Stimulated activated CD8-positive, alpha-beta memory T cell treated with anti-CD3 and anti-CD28 coated beads, Interleukin-12 subunit alpha, Interleukin-12 subunit beta, amount 100 ng/mL, for 4 hours (primary cell): Measurements from ENCODE around the gene OBP2A.
"Not testable (repeated sequence)": the region's sequence is repeated elsewhere in the genome, so short reads cannot be mapped to it uniquely, and the experiment has no call there.

Experiments used
- DNase-seq: peaks from one replicate; pipeline ENCODE4 v3.0.0-alpha.2; 2020; ENCODE audit warnings: low read depth

OBP2A gene

DNA sequence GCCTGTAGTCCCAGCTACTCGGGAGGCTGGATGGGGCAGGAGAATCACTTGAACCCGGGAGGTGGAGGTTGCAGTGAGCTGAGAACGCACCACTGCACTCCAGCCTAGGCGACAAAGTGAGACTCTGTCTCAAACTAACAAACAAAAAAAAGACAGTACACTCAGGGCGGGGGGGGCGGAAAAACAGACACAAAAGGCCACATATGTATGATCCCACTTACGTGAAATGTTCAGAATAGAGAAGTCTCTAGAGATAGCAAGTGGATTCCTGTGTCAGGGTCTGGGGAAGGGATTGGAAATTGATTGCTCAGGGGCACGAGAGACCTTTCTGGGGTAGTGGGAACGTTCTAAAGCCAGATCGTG lies 33.7 kb upstream of the OBP2A start:
- no peak for DNase-seq

GRCh38 chr9:135512904-135513303 lies 33.0 kb upstream of the OBP2A start:
- DNase-seq, result no peak

- no peak for DNase-seq
Measured at GRCh38 chr9:135513351-135513846, 32.5 kb upstream of the OBP2A start.

DNA sequence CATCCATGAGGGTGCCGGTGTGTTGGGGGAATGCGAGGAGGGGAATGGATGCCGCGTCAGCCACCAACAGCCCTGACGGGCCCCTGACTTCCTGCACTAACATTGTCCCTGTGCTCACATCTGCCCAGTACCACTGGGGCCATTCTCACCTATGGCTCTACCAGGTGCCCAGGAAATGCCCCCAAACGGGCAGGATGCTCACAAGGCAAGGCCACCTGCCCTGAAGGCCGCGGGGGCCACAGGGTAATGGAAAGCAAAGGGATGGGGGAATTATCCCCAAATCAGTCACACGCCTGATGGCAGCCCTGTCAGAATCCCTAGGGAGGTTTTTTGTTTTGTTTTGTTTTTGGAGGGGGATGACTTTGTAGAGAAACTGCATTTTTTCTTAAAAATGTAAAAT lies 32.0 kb upstream of the OBP2A start:
- not testable (repeated sequence) for DNase-seq

- no peak for DNase-seq
Measured at GRCh38 chr9:135514342-135515082, 31.4 kb upstream of the OBP2A start.

DNA sequence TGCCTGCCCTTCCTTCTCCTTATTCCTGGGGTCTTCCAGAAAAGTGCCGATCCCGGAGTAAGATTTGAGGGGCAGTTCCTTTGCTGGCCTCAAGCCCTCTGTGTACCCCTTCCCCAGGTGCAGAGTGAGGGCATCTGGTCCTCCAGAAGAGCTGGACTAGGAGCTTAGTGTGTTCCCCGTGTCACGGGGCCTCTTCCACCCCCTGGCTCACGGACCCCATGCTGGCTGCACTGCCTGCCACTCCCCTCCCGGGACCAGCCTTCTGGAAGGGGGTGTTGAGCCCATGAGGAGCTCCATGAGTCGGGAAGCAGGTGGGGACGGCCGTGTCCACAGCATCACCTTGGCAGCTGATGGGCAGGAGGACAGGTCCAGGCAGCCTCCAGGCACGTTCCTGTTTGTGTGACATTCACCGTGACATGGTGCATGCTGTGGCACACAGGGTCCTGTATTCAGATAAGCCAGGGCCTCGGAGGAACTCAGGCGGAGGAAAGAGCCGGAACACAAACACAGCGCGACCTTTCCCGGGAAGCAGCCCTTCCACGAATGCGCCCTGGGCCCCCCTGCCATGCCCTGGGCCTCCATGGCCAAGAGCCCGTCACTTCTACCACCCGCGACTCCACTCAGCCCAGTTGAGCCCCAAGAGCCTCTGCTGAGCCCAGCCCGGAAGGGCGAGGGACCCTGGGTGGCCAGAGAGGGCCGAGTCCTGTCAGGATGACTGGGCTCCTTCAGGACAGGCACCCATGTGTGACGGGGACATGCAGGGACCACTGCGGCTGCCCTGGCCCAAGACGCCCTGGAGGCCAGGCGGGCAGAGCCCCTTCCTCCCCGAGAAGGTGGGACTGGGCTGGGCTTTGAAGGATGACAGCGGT lies 30.6 kb upstream of the OBP2A start:
- DNase-seq, result no peak

DNA sequence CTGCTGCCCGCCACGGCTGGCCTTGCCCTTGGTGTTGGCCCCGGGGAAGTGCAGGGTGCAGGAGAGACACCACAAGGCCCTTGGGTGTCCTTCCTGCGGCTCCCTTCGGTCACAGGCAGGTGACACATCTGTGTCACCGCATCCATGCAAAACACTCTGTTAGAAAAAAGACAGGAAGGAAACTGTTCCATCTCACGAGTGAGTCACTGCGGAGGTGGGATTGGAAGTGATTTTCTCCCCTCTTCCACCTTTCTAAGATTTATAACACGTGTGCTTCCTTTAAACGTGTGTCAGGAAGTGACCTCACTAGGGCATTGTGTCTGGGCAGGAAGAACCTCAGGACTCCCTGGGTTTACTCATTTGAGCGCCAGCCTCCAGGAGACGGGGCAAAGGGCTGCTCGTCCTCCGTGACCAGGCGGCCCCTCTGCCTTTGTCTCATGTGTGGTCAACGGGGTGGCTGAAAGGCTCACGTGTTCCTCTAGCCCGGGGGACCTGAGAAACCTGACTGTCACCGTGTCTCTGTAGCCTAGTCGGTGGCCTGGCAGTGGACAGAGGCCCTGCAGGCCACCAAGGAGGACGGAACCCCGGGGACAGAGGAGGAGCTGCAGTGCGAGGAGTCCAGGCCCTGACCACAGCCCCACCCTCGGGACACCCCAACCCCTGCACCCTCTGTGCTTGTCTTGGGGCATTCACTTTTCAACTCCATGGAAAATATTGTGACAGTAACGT lies 29.6 kb upstream of the OBP2A start:
- DNase-seq, result no peak

DNA sequence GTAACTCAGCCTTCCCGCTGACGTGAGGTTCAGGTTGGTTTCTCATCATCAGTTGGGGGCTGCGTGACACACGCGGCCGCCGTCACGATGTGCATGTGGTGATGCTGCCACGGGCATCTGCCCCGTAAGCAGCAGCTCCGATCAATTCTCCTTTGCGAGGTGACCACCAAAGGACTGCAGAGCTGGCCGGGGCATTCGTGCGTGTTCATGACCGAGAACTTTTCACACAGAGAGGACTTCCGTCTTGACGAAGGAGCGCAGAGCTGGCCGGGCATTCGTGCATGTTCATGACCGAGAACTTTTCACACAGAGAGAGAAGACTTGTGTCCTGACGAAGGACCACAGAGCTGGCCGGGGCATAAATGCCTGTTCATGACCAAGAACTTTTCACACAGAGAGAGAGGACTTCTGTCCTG lies 28.5 kb upstream of the OBP2A start:
- DNase-seq, result no peak

DNA sequence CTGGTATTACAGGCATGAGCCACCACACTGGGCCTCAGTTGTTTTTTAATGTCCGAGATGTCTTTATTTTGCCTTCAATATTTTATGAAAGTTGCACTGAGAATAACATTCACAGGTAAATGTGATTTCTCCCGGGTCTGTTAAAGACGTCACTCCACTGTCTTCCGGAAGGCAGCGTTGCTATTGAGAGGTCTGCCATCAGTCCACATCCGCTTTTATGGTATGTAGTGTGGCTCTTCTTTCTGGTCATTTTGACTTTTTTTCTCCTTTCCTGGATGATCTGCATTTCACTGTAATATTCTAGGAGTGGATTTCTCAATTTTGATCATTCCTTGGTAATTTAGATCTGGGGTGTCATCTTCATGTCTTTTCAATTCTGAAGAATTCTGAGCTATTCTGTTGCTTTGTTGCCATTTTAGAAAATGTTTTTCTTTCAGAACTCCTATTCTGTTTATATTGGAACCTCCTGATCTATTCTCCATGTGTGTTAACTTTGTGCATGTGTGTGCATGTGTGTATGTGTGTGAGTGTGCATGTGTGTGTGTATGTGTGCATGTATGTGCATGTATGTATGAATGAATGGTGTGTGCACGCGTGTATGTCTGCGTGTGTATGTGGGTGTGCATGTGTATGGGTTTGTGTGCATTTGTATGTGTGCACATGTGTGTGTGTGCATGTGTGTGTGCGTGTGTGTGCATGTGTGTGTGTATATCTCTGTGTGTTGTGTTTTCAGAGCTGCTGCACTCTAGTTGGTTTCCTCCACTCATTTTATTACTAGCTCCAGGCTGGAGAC lies 26.6 kb upstream of the OBP2A start:
- DNase-seq, result no peak

GRCh38 chr9:135520916-135521607 lies 24.9 kb upstream of the OBP2A start, which contains the start of gene LCN1:
Gene LCN1 (plus strand): TSS chr9:135521440. CDS start chr9:135521498, 58 bp downstream.
- no peak for DNase-seq

DNA sequence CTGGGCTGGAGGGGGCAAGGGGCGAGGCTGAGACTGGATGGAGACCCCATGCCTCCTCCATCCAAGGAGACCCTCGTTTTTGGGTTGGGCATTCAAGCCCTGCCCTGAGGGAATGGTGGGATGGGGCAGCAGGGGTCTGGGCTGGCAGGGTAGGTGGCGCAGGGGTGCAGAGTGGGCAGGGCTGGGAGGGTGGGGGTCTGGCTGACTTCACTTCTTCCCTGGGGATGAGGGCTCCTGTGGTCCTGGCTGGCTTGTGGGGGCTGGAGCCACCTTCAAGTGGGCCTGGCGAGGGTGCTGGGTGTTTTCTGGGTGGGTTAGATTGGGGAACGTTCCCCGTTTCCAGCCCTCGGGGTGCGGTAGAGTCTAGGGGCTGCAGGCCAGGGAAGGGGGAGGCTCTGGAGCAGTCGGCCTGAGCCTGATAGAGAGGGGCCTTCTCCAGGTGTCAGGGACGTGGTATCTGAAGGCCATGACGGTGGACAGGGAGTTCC lies 24.3 kb upstream of the OBP2A start:
- DNase-seq, result no peak

GRCh38 chr9:135522137-135522877 lies 23.6 kb upstream of the OBP2A start:
- DNase-seq, result no peak

- no peak for DNase-seq
Measured at GRCh38 chr9:135522931-135523330, 23.0 kb upstream of the OBP2A start.

GRCh38 chr9:135523521-135524129 lies 22.3 kb upstream of the OBP2A start:
- DNase-seq, result no peak

DNA sequence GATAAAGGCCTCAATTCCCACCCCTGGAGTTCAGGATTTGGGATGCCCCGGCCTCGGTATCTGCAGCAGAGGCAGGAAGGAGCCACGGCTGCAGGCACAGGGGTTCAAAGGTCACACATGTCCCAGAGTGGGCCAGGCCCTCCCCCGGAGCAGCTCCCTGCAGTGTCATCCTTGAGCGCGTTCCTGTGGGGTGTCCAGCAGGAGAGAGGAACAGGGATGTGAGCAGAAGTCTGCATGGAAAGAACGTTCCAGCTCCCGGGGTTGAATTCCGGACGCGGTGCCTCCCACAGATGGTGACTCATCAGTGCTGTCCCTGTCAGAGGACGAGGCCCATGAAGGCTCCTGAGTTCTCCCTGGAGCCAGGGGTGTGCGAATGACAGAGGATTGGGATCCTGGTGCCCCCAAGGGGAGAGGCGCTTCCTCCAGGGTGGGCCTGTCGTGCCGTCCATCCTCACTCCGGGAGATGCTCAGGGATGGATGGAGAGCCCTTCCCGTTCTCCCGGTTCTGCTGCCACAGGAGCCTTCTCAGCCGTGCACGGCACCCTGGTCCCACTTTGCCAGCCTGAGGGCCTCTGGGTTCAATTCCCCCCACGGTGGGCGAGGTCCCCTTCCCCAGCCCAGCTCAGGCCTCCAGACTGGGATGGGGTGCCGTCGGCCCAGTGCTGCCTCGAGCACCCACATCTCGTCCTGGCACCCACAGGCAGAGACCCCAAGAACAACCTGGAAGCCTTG lies 21.6 kb upstream of the OBP2A start:
- DNase-seq, result no peak

DNA sequence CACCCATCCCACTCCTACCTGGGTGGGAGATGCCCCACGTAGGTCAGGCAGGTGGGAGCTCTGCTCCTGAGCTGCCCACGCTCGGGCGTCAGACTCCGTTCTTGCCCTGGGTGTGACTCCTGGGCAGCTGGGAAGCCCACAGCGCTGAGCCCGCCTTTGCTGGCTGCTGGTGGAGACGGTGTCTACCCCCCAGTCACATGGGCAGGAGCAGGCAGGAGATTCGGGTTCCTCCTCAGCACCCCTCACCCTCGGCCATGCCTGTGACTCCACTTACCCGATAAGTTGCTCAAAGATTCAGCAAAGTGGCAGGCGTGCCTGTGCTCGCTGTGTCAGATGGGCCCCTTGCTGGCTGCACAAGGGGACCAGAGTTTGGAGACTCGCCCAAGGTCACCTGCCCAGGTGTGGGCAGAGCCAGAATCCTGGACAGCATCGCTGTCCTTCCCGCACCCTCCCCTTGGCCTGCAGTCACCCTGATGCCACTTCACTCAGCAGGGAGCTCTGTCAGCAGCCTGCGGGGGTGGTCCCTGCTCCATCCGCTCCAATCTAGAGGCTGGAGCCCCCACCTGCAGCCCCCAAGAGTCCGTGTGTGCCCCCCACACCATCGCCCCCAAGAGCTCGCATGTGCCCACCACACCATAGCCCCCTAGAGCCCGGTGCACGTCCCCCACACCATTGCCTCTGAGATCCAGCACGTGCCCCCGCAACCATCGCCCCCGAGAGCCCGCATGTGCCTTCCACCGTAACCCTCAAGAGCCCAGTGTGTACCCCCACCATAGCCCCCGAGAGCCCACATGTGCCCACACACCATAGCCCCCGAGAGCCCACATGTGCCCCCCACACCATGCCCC lies 20.5 kb upstream of the OBP2A start:
- DNase-seq, result no peak

- no peak for DNase-seq
Measured at GRCh38 chr9:135526089-135526729, 19.7 kb upstream of the OBP2A start.
